Measurements from ENCODE around the gene NXT1. TPM values are rescaled to one million over a fixed set of nuclear protein-coding genes. Genes with fewer than 3 reads are reported as not detected.
"Not testable (repeated sequence)": the region's sequence is repeated elsewhere in the genome, so short reads cannot be mapped to it uniquely, and the experiment has no call there.

The NXT1 gene
- total RNA-seq, 3 donors from 2014 or later (not counting 1 experiment from before 2014, with no cell fraction given), result 47.4 to 61.8 (median 56.3) TPM

- 64% methylated on average over 4 of the region's 4 CpGs for WGBS (ENCODE audit: insufficient coverage)
- peaks cover 6% of the 10 kb centered on the region for H3K4me1 ChIP-seq (ENCODE audit: control insufficient read depth, insufficient read depth, low read length)
- no peaks in the 10 kb centered on the region for H3K9me3 Mint-ChIP-seq
- H3K4me3 ChIP-seq (ENCODE audit: low read length), result no peak overlapping the region
- no peak for TF ChIP-seq CTCF (IDR thresholded peaks at IDR 0.05)
- ATAC-seq (no peak), DNase-seq (no peak)
- intact Hi-C loops (cut with micrococcal nuclease), result loop anchor here (5.0 to 10.0 kb wide), 2 partner anchors 261 to 1541 kb away; partner anchors contain the start of gene CST9
- no peaks in the 10 kb centered on the region for H3K27me3 ChIP-seq (ENCODE audit: control insufficient read depth, insufficient read depth, low read length)
- no peak overlapping the region for H3K27ac ChIP-seq (ENCODE audit: low read length)
- no peaks in the 10 kb centered on the region for H3K27me3 Mint-ChIP-seq (ENCODE audit: low read depth in 2 of 2)
- H3K36me3 Mint-ChIP-seq, result no peaks in the 10 kb centered on the region
- peaks cover 13 to 15% of the 10 kb centered on the region in 2 donors for H3K4me1 Mint-ChIP-seq
- no peaks in the 10 kb centered on the region for H3K36me3 ChIP-seq (ENCODE audit: control insufficient read depth, insufficient read depth, low read length)
- H3K9me3 ChIP-seq (ENCODE audit: control insufficient read depth, insufficient read depth, low read length), result no peaks in the 10 kb centered on the region
- no peak overlapping the region for H3K27ac Mint-ChIP-seq
- no peak overlapping the region for H3K4me3 Mint-ChIP-seq
These were observed 4.6 kb upstream of the NXT1 start for GRCh38 chr20:23346002-23346401.

- TF ChIP-seq CTCF (IDR thresholded peaks at IDR 0.05), result no peak
- Histone ChIP-seq H3K27ac (ENCODE audit: low read length) (no peak overlapping the region), H3K9me3 (ENCODE audit: control insufficient read depth, insufficient read depth, low read length) (no peaks in the 10 kb centered on the region), H3K36me3 (ENCODE audit: control insufficient read depth, insufficient read depth, low read length) (no peaks in the 10 kb centered on the region), H3K4me1 (ENCODE audit: control insufficient read depth, insufficient read depth, low read length) (peaks cover 19% of the 10 kb centered on the region), H3K27me3 (ENCODE audit: control insufficient read depth, insufficient read depth, low read length) (no peaks in the 10 kb centered on the region), H3K4me3 (ENCODE audit: low read length) (no peak overlapping the region)
- no peak for ATAC-seq
- DNase-seq, result no peak
- Mint-ChIP-seq H3K4me1 (peaks cover 23% of the 10 kb centered on the region in 2 donors), H3K27ac (peak overlapping the region in 1 of 2 donors; percentile 100), H3K27me3 (ENCODE audit: low read depth in 2 of 2) (no peaks in the 10 kb centered on the region), H3K36me3 (no peaks in the 10 kb centered on the region), H3K9me3 (no peaks in the 10 kb centered on the region), H3K4me3 (peak overlapping the region; percentile 25)
- intact Hi-C loops (cut with micrococcal nuclease), result loop anchor here (5.0 to 10.0 kb wide), 2 partner anchors 260 to 1543 kb away; partner anchors contain the start of gene CST9
- WGBS (ENCODE audit: insufficient coverage), result 92% methylated on average over 6 of the region's 6 CpGs
These were observed 2.8 kb upstream of the NXT1 start for GRCh38 chr20:23347791-23348190.

GRCh38 chr20:23348510-23348909 is 2.1 kb upstream of the NXT1 start:
- 94% methylated on average over 5 of the region's 6 CpGs for WGBS (ENCODE audit: insufficient coverage)
- not testable (repeated sequence) for H3K9me3 ChIP-seq (ENCODE audit: control insufficient read depth, insufficient read depth, low read length); H3K36me3 Mint-ChIP-seq; H3K27ac ChIP-seq (ENCODE audit: low read length); H3K27me3 Mint-ChIP-seq (ENCODE audit: low read depth in 2 of 2); H3K27me3 ChIP-seq (ENCODE audit: control insufficient read depth, insufficient read depth, low read length); H3K36me3 ChIP-seq (ENCODE audit: control insufficient read depth, insufficient read depth, low read length); ATAC-seq; H3K4me3 ChIP-seq (ENCODE audit: low read length); H3K4me3 Mint-ChIP-seq; DNase-seq; H3K9me3 Mint-ChIP-seq
- H3K4me1 ChIP-seq (ENCODE audit: control insufficient read depth, insufficient read depth, low read length), result peaks cover 19% of the 10 kb centered on the region
- intact Hi-C loops (cut with micrococcal nuclease), result loop anchor here (5.0 to 10.0 kb wide), 2 partner anchors 259 to 1544 kb away; partner anchors contain the start of gene CST9
- peak overlapping the region; percentile 100 for H3K27ac Mint-ChIP-seq
- H3K4me1 Mint-ChIP-seq, result peaks cover 26% of the 10 kb centered on the region in 2 donors

- 12% methylated on average over 20 of the region's 23 CpGs for WGBS (ENCODE audit: insufficient coverage)
- Mint-ChIP-seq H3K36me3 (no peaks in the 10 kb centered on the region), H3K4me3 (peak overlapping the region; percentile 98), H3K27me3 (ENCODE audit: low read depth in 2 of 2) (no peaks in the 10 kb centered on the region), H3K27ac (peak overlapping the region; percentile 100), H3K9me3 (no peaks in the 10 kb centered on the region), H3K4me1 (peaks cover 26% of the 10 kb centered on the region in 2 donors)
- DNase-seq, result peak in 1 of 2 donors; percentile 88
- peak; percentile 2 to 69 (median 49) for ATAC-seq
- Histone ChIP-seq H3K27ac (ENCODE audit: low read length) (peak overlapping the region; percentile 98), H3K4me3 (ENCODE audit: low read length) (peak overlapping the region; percentile 59), H3K27me3 (ENCODE audit: control insufficient read depth, insufficient read depth, low read length) (no peaks in the 10 kb centered on the region), H3K9me3 (ENCODE audit: control insufficient read depth, insufficient read depth, low read length) (no peaks in the 10 kb centered on the region), H3K4me1 (ENCODE audit: control insufficient read depth, insufficient read depth, low read length) (peaks cover 19% of the 10 kb centered on the region), H3K36me3 (ENCODE audit: control insufficient read depth, insufficient read depth, low read length) (peaks cover 5% of the 10 kb centered on the region)
- intact Hi-C loops (cut with micrococcal nuclease), result loop anchor here (1.0 to 10.0 kb wide), 6 partner anchors 9 to 1545 kb away; partner anchors contain the start of genes CST9, GZF1 and NAPB
- peak; percentile 73 for TF ChIP-seq CTCF (IDR thresholded peaks at IDR 0.05)
These were observed 1.0 kb upstream of the NXT1 start for GRCh38 chr20:23349338-23350195.
